ENCODE results near the gene TANGO2. TPM values are rescaled to one million over a fixed set of nuclear protein-coding genes. Genes with fewer than 3 reads are reported as not detected.

The TANGO2 gene
- total RNA-seq, 2 experiments from 2014 or later: 21.3 to 23.0 TPM

GRCh38 chr22:20055144-20055543, 34.2 kb downstream of the TANGO2 start:
- ChIA-PET POLR2A (no interaction called here), CTCF (interaction anchor here (1.0 kb wide), 1 partner anchor 57 kb away, joined by 3 read pairs; no protein-coding TSS in a partner anchor)

GRCh38 chr22:20055654-20056053, 34.7 kb downstream of the TANGO2 start:
- ChIA-PET POLR2A (no interaction called here), CTCF (interaction anchor here (1.0 kb wide), 1 partner anchor 57 kb away, joined by 3 read pairs; no protein-coding TSS in a partner anchor)

DNA sequence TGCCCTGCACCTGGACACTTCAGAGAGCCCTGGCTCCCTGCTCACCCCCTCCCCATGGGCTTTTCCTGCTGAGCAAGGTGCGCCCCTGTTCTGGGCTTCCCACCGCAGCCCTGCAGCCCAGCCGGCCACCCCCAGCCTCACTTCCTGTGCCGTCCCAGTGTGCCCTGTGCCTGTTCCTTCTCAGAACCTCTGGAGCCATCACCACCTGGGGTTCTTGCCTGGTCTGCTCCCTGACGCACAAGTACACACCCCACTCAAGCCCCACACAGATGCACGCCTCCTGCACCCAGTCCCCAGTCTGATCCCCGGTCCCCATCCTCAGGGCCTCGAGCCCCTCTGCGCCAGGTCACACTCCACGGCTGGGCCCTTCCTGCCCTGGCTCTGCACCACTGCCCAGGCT, 35.3 kb downstream of the TANGO2 start:
- POLR2A ChIA-PET: no interaction called here
- CTCF ChIA-PET: no interaction called here

DNA sequence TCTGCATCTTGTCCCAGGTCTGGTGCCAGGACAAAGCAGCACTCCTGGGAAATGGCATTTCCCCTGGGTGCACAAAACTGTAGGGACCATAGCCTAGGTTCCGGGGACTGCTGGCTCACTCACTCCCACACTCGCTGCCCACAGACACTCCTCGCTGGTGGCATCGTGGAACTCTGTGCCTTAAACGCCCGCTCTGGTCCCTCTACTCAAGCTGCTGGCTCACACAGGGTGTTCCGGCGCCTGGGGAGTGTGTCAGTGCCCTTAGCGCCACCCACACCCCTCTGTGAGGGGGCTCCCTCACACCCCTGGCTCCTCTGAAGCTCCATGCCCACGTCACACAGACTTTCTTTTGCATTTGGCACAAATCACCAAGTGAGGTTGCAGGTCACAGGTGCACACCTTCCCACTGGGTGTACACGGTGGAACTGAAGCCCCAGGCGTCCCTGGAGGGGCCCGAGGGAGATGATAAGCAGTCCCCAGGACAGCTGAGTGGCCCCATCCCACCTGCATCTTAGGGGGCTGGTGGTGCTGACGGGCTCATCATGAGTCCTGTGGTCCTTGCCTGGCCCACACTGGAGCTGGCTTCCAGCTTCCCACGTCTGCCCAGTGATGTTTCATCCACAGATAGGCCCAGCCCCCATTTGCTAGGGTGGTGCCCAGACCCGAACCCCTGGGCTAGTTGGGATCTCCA, 35.9 kb downstream of the TANGO2 start:
- POLR2A ChIA-PET: no interaction called here
- CTCF ChIA-PET: interaction anchor here (0.5 kb wide), 1 partner anchor 326 kb away, joined by 3 read pairs; no protein-coding TSS in a partner anchor

- ChIA-PET CTCF (no interaction called here), POLR2A (no interaction called here)
Observed at GRCh38 chr22:20057596-20058268, 36.8 kb downstream of the TANGO2 start.

DNA sequence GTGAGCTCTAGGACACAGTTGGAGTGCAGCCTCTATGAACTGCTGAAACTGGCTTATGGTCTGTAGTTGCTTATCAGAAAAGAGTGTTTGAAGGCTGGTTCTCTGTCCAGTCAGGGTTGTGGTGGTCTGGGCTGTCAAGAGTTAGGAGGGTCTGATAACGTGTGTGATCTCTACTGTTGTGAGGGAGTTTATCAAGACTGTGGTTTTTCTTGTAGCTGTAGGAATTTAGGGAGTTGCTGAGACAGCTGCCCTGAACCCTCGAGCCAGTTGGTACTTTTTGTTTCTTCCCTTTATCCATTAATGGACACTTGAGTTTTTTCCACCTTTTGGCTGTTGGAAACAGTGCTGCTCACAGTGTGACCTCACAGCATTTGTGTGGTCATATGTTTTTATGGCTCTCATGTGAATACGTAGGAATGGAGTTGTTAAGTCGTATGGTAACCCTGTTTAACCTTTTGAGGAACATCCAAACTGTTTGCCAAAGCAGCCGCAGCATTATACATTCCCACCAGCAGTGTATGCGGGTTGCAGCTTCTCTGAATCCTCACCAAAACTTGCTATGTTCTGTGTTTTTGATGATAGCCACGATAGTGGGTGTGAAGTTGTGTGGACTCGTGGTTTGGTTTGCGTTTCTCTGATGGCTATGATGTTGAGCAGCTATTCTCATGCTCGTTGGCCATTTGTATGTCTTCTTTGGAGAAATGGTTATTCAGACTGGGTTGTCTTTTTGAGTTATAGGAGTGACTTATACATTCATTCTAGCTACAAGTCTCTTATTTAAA, 38.3 kb downstream of the TANGO2 start:
- POLR2A ChIA-PET: interaction anchor here (0.7 kb wide), 1 partner anchor 581 kb away, joined by 6 read pairs; no protein-coding TSS in a partner anchor
- CTCF ChIA-PET: interaction anchor here (1.0 kb wide), 1 partner anchor 16 kb away, joined by 3 read pairs; no protein-coding TSS in a partner anchor

GRCh38 chr22:20060700-20061480, 40.0 kb downstream of the TANGO2 start:
- ChIA-PET CTCF (no interaction called here), POLR2A (interaction anchor here (0.5 kb wide), 1 partner anchor 14 kb away, joined by 5 read pairs; no protein-coding TSS in a partner anchor)

DNA sequence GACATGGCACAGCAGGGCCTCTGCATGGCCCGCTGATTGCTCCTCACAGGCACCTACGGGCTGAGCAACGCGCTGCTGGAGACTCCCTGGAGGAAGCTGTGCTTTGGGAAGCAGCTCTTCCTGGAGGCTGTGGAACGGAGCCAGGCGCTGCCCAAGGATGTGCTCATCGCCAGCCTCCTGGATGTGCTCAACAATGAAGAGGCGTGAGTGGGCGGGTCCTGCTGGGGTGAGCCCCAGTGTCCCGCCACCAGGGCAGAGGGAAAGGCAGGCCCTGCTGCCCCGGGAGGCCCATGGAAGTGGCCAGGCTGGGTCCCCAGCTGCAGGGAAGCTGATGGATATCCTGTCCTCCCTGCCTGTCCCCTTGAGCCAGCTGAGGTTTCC, 40.6 kb downstream of the TANGO2 start:
- POLR2A ChIA-PET: no interaction called here
- CTCF ChIA-PET: no interaction called here

DNA sequence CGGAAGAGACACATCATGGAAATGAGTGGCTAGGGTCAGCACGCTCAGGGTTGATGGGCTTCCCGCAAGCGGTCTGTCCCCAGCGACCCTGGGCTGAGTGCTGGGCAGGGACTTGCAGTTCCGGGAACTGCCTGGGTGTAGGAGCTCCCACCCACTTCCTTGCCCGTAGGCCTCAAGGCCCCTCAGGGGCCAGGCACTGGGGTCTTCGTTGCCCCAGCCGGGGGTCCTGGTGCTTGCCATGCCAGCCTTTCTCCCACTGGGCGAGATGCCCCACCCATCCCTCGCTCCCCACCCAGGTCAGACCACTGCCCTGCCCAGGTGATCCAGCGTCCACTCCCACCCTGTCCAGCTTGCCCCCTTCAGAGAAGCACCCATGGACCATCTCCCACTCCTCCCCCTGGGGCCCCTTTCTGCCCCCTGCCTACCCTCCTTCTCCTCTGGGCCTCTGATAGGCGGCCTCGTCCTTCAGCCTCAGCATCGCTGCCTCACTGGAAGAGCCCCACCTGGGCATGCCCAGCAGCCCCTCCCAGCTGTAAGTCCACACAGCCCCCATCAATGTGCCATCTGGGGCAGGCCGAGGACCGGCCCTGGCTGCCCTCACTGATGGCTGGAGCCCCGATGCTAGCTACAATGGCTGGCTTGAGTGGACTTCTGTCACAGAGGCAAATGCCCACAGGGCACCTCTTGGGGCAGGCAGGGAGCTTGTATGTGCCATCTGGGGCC, 41.3 kb downstream of the TANGO2 start:
- ChIA-PET POLR2A (no interaction called here), CTCF (no interaction called here)

DNA sequence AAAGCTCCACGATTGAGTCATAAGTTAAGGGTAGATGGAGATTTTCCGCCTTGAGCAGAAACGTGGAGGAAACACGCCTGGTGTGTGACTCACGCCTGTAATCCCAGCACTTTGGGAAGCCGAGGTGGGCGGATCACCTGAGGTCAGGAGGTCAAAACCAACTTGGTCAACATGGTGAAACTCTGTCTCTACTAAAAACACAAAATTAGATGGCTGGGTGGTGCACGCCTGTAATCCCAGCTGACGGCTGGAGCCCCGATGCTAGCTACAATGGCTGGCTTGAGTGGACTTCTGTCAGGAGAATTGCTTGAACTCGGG, 41.8 kb downstream of the TANGO2 start:
- CTCF ChIA-PET: no interaction called here
- POLR2A ChIA-PET: no interaction called here

DNA sequence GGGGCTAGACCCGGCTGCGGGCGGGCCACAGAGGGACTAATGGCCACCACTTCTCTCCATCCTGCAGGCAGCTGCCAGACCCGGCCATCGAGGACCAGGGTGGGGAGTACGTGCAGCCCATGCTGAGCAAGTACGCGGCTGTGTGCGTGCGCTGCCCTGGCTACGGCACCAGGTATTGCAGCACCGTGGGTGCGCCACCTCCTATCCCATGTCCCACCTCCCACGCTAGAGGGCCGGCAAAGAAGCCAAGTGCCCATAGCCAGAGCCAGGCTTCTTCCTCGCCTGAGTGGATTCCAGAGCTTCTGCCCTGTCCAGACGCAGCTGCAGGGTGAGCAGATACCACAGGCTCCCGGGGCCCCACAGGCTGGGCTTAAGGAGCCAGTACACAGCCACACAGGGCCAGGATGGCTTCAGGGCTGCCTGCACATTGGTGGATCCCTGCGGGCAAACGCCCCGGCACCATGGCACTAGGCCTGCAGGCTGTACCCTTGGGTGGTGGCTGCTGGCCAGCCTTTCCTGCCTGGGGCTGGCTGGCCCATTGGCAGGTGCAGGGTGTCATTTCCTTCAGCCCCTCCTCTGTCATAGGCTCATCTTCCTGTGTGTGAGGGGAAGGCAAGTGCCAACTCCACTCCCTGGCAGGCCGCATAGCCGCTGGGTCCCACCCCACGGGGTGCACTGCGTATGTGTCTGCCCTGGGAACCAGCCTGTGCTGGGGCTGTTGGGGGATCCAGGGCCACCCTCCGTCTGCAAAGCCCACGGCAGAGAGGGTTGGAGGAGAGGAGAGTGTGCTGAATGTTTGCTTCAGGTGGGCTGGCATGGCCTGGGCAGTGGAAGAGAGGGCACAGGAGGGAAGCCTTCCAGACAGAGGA, 42.6 kb downstream of the TANGO2 start:
- ChIA-PET CTCF (no interaction called here), POLR2A (no interaction called here)

DNA sequence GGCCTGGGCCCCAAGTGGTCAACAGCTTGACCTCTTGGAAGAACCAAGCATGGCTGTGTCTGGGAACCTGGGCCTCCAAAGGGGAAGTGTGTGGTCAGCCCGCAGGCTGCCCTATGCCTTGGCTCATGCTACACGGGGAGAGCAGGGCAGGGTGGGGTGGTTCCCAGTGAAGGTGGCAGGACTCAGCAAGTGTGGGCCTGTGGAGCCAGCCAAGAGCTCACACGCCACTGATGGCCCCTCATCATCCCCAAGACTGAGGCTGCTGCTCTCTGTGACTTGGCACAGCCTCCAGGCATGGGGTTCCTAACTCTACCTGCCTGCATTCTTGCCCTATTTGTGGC, 43.2 kb downstream of the TANGO2 start:
- ChIA-PET CTCF (no interaction called here), POLR2A (no interaction called here)

DNA sequence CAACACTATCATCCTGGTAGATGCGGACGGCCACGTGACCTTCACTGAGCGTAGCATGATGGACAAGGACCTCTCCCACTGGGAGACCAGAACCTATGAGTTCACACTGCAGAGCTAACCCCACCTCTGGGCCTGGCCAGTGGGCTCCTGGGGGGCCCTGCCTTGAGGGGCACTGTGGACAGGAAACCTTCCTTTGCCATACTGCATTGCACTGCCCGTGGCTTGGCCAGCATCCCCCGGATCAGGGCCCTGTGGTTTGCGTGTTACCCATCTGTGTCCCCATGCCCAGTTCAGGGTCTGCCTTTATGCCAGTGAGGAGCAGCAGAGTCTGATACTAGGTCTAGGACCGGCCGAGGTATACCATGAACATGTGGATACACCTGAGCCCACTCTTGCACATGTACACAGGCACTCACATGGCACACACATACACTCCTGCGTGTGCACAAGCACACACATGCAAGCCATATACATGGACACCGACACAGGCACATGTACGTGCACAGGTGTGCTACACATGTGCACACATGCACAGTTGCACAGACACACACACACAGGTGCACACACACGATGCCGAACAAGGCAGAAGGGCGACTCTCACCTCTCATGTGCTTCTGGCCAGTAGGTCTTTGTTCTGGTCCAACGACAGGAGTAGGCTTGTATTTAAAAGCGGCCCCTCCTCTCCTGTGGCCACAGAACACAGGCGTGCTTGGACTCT, 43.8 kb downstream of the TANGO2 start:
- ChIA-PET CTCF (no interaction called here), POLR2A (no interaction called here)

GRCh38 chr22:20065896-20066616, 45.1 kb downstream of the TANGO2 start:
- ChIA-PET CTCF (interaction anchor here (0.5 kb wide), 1 partner anchor 13 kb away, joined by 6 read pairs; no protein-coding TSS in a partner anchor), POLR2A (no interaction called here)

DNA sequence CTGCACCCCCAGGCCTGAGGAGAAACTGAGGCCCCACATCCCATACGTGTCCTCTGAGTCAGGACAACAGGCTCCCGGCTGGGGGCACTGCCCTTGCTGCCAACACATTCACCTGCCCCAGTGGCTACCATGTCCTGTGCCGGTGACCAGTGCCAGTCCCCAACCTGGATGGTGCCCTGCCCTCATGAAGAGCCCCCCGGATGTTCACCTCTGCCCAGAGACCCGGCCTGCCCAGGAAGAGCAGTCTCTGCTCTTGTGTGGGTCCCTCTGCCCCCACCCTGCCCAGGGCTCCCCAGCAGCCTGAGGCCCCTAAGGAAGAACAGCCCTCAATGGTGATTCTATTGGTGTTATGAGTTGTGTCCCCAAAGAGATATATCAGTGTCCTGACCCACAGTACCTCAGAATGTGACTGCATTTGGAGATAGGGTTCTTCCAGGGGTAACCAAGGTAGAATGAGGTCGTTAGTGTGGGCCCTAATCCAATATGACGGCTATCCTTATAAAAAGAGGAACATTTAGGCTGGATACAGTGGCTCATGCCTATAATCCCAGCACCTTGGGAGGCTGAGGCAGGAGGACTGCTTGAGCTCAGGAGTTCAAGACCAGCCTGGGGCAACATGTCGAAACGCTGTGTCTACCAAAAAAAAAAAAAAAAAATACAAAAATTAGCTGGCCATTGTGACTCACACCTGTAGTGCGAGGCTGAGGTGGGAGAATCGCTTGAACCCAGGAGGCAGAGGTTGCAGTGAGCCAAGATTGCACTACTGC, 45.9 kb downstream of the TANGO2 start:
- ChIA-PET POLR2A (interaction anchor here (0.7 kb wide), 1 partner anchor 34 kb away, joined by 4 read pairs; no protein-coding TSS in a partner anchor), CTCF (no interaction called here)

DNA sequence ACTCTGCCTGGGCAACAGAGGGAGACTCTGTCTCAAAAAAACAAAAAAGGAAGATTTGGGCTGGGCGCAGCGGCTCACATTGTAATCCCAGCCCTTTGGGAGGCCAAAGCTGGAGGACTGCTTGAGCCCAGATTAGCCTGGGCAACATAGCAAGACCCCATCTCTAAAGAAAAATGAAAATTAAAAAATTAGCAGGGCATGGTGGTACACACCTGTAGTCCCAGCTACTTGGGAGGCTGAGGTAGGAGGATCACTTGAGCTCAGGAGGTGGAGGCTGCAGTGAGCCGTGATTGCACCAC, 46.4 kb downstream of the TANGO2 start:
- POLR2A ChIA-PET: interaction anchor here (0.6 to 0.7 kb wide), 2 partner anchors 16 to 34 kb away, joined by 4 read pairs; no protein-coding TSS in a partner anchor
- CTCF ChIA-PET: interaction anchor here (0.8 to 1.1 kb wide), 2 partner anchors 44 to 47 kb away, joined by 3 to 4 read pairs; no protein-coding TSS in a partner anchor
